Measurements from ENCODE around the gene NOM1. TPM values are rescaled to one million over a fixed set of nuclear protein-coding genes. Genes with fewer than 3 reads are reported as not detected.

NOM1 gene
- total RNA-seq, 1 experiment from 2014 or later: 31.7 TPM

GRCh38 chr7:157009778-157010587, 60.5 kb downstream of the NOM1 start:
- Histone ChIP-seq H3K27ac (ENCODE audit: insufficient read length, low read depth, low read length) (no peak overlapping the region), H3K23me2 (ENCODE audit: insufficient read length, low read depth, low read length, poor library complexity, severe bottlenecking) (peaks cover 5% of the 10 kb centered on the region), H2AFZ (ENCODE audit: low read length) (no peak overlapping the region), H3K4me1 (ENCODE audit: insufficient read depth, low read length) (peaks cover 7% of the 10 kb centered on the region; the same call in 1 of the 2 replicates), H3K4me2 (ENCODE audit: insufficient read depth, insufficient read length, low read length) (no peak overlapping the region), H4K91ac (ENCODE audit: insufficient read length, low read depth, low read length) (no peak overlapping the region), H4K8ac (replicated peaks; ENCODE audit: insufficient read length, low read depth, low read length) (no peak overlapping the region), H2BK15ac (ENCODE audit: low read depth, low read length) (no peak overlapping the region), H3K9ac (ENCODE audit: extremely low read depth, insufficient read length, low read length) (no peak overlapping the region), H3T11ph (ENCODE audit: low read length) (no peak overlapping the region), H2BK120ac (ENCODE audit: low read depth, low read length, poor library complexity, severe bottlenecking) (no peak overlapping the region), H3K27me3 (ENCODE audit: insufficient read depth, low read length) (peaks cover 86% of the 10 kb centered on the region), H3K14ac (ENCODE audit: insufficient read depth, low read length) (no peak overlapping the region), H4K5ac (ENCODE audit: insufficient read length, low read depth, low read length) (no peak overlapping the region), H3K79me1 (ENCODE audit: insufficient read depth, low read depth, low read length, poor library complexity, severe bottlenecking) (no peaks in the 10 kb centered on the region), H4K20me1 (ENCODE audit: control insufficient read depth, insufficient read depth, insufficient read length) (no peaks in the 10 kb centered on the region), H2BK5ac (ENCODE audit: insufficient read length, low read length) (no peak overlapping the region), H2BK20ac (ENCODE audit: low read depth, low read length, poor library complexity, severe bottlenecking) (no peak overlapping the region), H3K56ac (ENCODE audit: insufficient read length, low read depth, low read length) (no peak overlapping the region), H3K9me3 (ENCODE audit: control insufficient read depth, low read depth, low read length) (no peaks in the 10 kb centered on the region), H2BK12ac (ENCODE audit: insufficient read length, low read depth, low read length) (no peak overlapping the region), H2AK5ac (ENCODE audit: insufficient read length, low read length) (no peak overlapping the region), H3K23ac (ENCODE audit: insufficient read length, low read depth, low read length) (no peak overlapping the region), H3K79me2 (ENCODE audit: insufficient read depth, low read length) (no peaks in the 10 kb centered on the region), H3K18ac (ENCODE audit: insufficient read length, low read depth, low read length) (no peak overlapping the region), H3K4ac (ENCODE audit: low read depth, low read length) (no peak overlapping the region)
- no peak overlapping the region for H3K27ac Mint-ChIP-seq
- peaks cover 91% of the 10 kb centered on the region for H3K27me3 Mint-ChIP-seq (ENCODE audit: low read depth)
- no peak for TF ChIP-seq CTCF (conservative IDR thresholded peaks at IDR 0.05)
- no peak for DNase-seq
- H3K36me3 Mint-ChIP-seq (ENCODE audit: insufficient read depth in 1 of 3, low read depth in 3 of 3): no peaks in the 10 kb centered on the region
- no CpG with 5 or more reads among the region's 130 CpGs for WGBS (ENCODE audit: extremely low coverage, insufficient read length, low lambda C conversion rate)
- H3K4me1 Mint-ChIP-seq: peaks cover 22 to 25% of the 10 kb centered on the region in 2 experiments
- peaks cover 4 to 10% of the 10 kb centered on the region in 2 experiments; a peak in 2 of 5 replicates for H3K9me3 Mint-ChIP-seq
- H3K4me3 Mint-ChIP-seq: no peak overlapping the region; a peak in 1 of 5 replicates

Data from H9 (cell line).